ENCODE results near the gene TBL1X. TPM values are rescaled to one million over a fixed set of nuclear protein-coding genes. Genes with fewer than 3 reads are reported as not detected.
A peak's percentile ranks its signal among the peaks of the same experiment; 100 is the strongest.

TBL1X gene
- total RNA-seq, 2 donors from 2014 or later: 9.2 to 17.4 TPM

GRCh38 chrX:9701790-9702189 is 236.9 kb downstream of the TBL1X start:
- DNase-seq (ENCODE audit: low spot score in 2 of 2): no peak
- peaks cover 7 to 27% of the 10 kb centered on the region in 2 donors for H3K36me3 Mint-ChIP-seq
- H3K9me3 Mint-ChIP-seq: no peaks in the 10 kb centered on the region
- ATAC-seq: no peak
- H3K27ac Mint-ChIP-seq: no peak overlapping the region

GRCh38 chrX:9703406-9703805 is 238.5 kb downstream of the TBL1X start:
- ATAC-seq (no peak), DNase-seq (ENCODE audit: low spot score in 2 of 2) (no peak)
- Mint-ChIP-seq H3K36me3 (peaks cover 7 to 27% of the 10 kb centered on the region in 2 donors), H3K27ac (no peak overlapping the region), H3K9me3 (no peaks in the 10 kb centered on the region)

- DNase-seq (ENCODE audit: low spot score in 2 of 2) (no peak), ATAC-seq (no peak)
- H3K9me3 Mint-ChIP-seq: no peaks in the 10 kb centered on the region
- H3K27ac Mint-ChIP-seq: no peak overlapping the region
- H3K36me3 Mint-ChIP-seq: peaks cover 7 to 23% of the 10 kb centered on the region in 2 donors
Measured at GRCh38 chrX:9704876-9705465, 240.1 kb downstream of the TBL1X start.

DNA sequence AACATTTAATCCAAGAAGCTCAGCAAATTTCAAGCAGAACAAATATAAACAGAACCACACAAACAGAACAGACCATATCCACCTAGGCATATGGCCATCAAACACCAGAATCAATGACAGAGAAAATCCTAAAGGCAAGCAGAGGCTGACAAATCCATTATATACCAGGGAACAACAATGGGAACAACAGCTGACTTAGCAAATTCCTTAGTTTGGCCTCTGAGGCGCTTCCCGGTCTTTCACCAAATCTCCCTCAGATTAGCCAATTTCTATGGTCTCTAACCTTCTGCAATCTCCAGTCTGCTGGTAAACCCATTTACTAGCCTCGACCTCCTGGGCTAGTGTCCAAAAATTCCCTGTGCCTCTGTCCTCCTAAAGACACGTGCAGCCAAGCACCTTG is 241.6 kb downstream of the TBL1X start:
- no peaks in the 10 kb centered on the region for H3K9me3 Mint-ChIP-seq
- peaks cover 7 to 20% of the 10 kb centered on the region in 2 donors for H3K36me3 Mint-ChIP-seq
- no peak for DNase-seq (ENCODE audit: low spot score in 2 of 2)
- H3K27ac Mint-ChIP-seq: no peak overlapping the region
- no peak for ATAC-seq

GRCh38 chrX:9707306-9708033 is 242.6 kb downstream of the TBL1X start:
- Mint-ChIP-seq H3K9me3 (no peaks in the 10 kb centered on the region), H3K27ac (no peak overlapping the region), H3K36me3 (peaks cover 7 to 19% of the 10 kb centered on the region in 2 donors)
- no peak for DNase-seq (ENCODE audit: low spot score in 2 of 2)
- ATAC-seq: no peak

- Mint-ChIP-seq H3K36me3 (peaks cover 7 to 14% of the 10 kb centered on the region in 2 donors), H3K9me3 (no peaks in the 10 kb centered on the region), H3K27ac (no peak overlapping the region)
- ATAC-seq (no peak), DNase-seq (ENCODE audit: low spot score in 2 of 2) (no peak)
Measured at GRCh38 chrX:9708086-9708485, 243.2 kb downstream of the TBL1X start.

- Mint-ChIP-seq H3K36me3 (peaks cover 4 to 9% of the 10 kb centered on the region in 2 donors), H3K27ac (no peak overlapping the region), H3K9me3 (no peaks in the 10 kb centered on the region)
- peak; percentile 58 to 73 for DNase-seq (ENCODE audit: low spot score in 2 of 2)
- peak; percentile 73 to 84 for ATAC-seq
Measured at GRCh38 chrX:9708923-9709553, 244.2 kb downstream of the TBL1X start.

DNA sequence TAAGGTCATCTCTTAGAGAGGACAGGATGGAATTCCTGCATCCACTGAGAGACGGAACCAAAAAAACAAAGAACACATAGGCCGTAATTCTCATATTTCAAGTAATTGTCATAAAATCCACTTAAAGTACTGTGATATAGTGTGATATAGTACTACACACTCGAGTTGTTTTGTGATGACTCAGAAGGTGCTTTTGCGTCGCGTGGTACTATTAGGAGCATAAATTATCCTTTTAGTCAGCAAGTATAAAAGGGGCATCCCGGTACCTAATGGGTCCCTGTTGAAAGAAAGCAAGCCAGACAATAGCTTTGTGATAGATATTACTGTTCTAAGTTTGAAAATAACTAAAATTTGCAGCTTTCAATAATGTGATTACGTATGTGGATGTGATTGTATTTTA is 245.5 kb downstream of the TBL1X start:
- Mint-ChIP-seq H3K36me3 (no peaks in the 10 kb centered on the region), H3K9me3 (no peaks in the 10 kb centered on the region), H3K27ac (no peak overlapping the region)
- ATAC-seq (no peak), DNase-seq (ENCODE audit: low spot score in 2 of 2) (no peak)

GRCh38 chrX:9717376-9717775 is 252.5 kb downstream of the TBL1X start:
- ATAC-seq: no peak
- H3K36me3 Mint-ChIP-seq: peaks cover 38 to 41% of the 10 kb centered on the region in 2 donors
- DNase-seq (ENCODE audit: low spot score in 2 of 2): no peak
- no peak overlapping the region for H3K27ac Mint-ChIP-seq
- H3K9me3 Mint-ChIP-seq: peaks cover 4 to 8% of the 10 kb centered on the region in 2 donors

GRCh38 chrX:9724711-9725110 is 259.9 kb downstream of the TBL1X start:
- Mint-ChIP-seq H3K27ac (no peak overlapping the region), H3K9me3 (peaks cover 10 to 21% of the 10 kb centered on the region in 2 donors)
- ATAC-seq: no peak

DNA sequence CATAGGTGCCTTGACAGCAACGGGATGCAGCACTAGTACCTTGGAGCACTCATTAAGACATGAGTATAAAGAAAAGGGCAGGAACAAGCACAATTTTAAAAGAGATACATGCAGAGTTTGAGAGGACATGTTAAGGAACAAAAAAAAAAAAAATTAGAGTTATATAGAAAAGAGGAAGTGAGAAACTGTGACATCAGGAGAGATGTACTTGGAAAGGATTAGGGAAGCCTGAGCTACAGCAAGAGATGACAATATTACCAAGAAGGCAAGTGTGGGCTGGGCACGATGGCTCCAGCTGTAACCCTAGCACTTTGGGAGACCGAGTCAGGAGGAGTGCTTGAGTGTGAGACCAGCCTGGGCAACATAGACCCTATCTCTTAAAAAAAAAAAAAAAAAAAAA is 263.4 kb downstream of the TBL1X start:
- ATAC-seq: no peak
- Mint-ChIP-seq H3K9me3 (peaks cover 6 to 16% of the 10 kb centered on the region in 2 donors), H3K36me3 (peaks cover 16 to 19% of the 10 kb centered on the region in 2 donors), H3K27ac (no peak overlapping the region)
- DNase-seq (ENCODE audit: low spot score in 2 of 2): no peak

More at GRCh38 chrX:9724711-9725110, 259.9 kb downstream of the TBL1X start:
- H3K36me3 Mint-ChIP-seq: peaks cover 35 to 47% of the 10 kb centered on the region in 2 donors
- DNase-seq (ENCODE audit: low spot score in 2 of 2): no peak

GRCh38 chrX:9729171-9729885 is 264.5 kb downstream of the TBL1X start:
- ATAC-seq (no peak), DNase-seq (ENCODE audit: low spot score in 2 of 2) (no peak)
- H3K27ac Mint-ChIP-seq: no peak overlapping the region
- peaks cover 6 to 16% of the 10 kb centered on the region in 2 donors for H3K9me3 Mint-ChIP-seq
- H3K36me3 Mint-ChIP-seq: peaks cover 16% of the 10 kb centered on the region in 2 donors

DNA sequence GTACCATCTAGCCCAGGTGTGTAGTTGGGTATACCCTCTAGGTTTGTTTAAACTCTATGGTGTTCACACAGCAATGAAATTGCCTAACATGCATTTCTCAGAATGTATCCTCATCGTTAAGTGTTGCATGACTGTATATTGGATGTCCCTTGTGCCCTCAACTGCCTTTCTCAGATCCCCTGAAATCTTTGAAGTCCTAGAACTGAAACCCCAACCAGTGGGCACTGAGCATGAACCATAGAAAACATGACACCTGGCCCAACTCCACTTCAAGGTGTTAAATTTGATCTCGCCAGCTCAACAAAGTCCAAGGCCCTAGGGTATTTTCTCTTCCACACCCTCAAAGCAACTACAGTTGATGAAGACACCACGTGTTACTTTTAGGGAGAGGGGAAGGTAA is 265.2 kb downstream of the TBL1X start:
- Mint-ChIP-seq H3K36me3 (peaks cover 16% of the 10 kb centered on the region in 2 donors), H3K27ac (no peak overlapping the region), H3K9me3 (peaks cover 6 to 11% of the 10 kb centered on the region in 2 donors)
- DNase-seq (ENCODE audit: low spot score in 2 of 2) (no peak), ATAC-seq (no peak)

DNA sequence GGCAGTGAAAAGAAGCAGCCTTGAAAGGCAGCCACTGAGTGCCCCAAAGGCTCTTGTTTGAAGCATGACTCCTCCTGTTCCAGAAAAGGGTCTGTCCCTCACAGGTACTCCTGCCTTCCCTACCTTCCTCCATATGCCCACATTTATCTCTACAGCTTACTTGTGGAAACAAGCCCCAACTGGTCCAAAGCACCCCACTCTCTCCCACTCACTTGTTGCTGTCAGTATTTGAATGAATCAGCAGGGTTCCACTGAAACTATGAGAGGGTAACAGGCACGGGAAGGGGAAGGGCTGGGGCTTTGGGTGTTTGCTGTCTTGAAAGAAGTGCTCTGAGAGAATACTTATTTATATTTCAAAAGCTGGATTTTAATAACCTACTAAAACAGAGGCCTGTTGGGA is 265.9 kb downstream of the TBL1X start:
- H3K36me3 Mint-ChIP-seq: peaks cover 16% of the 10 kb centered on the region in 2 donors
- ATAC-seq (peak; percentile 33 to 64), DNase-seq (ENCODE audit: low spot score in 2 of 2) (no peak)
- peaks cover 6 to 11% of the 10 kb centered on the region in 2 donors for H3K9me3 Mint-ChIP-seq
- no peak overlapping the region for H3K27ac Mint-ChIP-seq

DNA sequence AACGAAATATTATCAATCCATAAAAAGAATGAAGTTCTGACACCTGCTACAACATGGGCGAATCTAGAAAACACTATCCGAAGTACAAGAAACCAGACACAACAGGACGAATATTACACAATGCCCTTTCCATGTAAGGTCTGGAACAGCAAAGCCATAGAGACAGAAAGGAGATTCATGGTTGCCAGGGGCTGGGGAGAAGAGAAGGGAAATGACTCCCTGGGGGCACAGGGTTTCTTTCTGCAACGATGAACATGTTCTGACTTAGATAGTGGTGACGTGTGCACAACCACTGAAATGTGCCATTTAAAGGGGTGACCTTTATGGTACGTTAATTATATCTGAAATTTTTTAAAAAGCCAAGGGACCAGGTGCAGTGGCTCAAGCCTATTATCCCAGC is 272.5 kb downstream of the TBL1X start:
- DNase-seq (ENCODE audit: low spot score in 2 of 2): no peak
- H3K36me3 Mint-ChIP-seq: no peaks in the 10 kb centered on the region

DNA sequence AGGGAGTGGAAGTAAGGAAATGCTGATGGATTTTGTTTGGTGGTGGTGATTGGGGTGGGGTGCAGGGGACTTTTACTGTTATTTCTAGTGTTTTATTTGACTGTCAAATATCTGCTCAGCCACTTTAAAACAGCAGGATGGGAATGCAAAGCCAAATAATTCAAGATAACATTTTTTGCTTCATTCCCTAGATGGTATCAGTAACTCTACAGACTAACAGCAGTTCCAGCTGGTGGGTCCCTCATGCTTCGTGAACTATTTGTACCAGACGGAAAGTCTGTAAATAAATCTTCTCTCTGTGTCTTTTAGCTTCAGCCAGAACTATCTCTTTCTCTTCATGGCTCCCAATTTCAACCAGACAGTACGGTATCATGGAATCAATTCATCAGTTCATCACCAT is 273.3 kb downstream of the TBL1X start:
- no peaks in the 10 kb centered on the region for H3K9me3 Mint-ChIP-seq
- no peak overlapping the region for H3K27ac Mint-ChIP-seq
- H3K36me3 Mint-ChIP-seq: no peaks in the 10 kb centered on the region
- no peak for DNase-seq (ENCODE audit: low spot score in 2 of 2)
- no peak for ATAC-seq

More for the DNA sequence above, 272.5 kb downstream of the TBL1X start:
- Mint-ChIP-seq H3K9me3 (no peaks in the 10 kb centered on the region), H3K27ac (no peak overlapping the region)
- ATAC-seq: no peak

- no peak overlapping the region for H3K27ac Mint-ChIP-seq
Measured at GRCh38 chrX:9739130-9739529, 274.3 kb downstream of the TBL1X start.

More at GRCh38 chrX:9739130-9739529, 274.3 kb downstream of the TBL1X start:
- DNase-seq (ENCODE audit: low spot score in 2 of 2) (no peak), ATAC-seq (no peak)
- no peaks in the 10 kb centered on the region for H3K9me3 Mint-ChIP-seq
- no peaks in the 10 kb centered on the region for H3K36me3 Mint-ChIP-seq
